Right atrium auricular region (tissue), 2 donors: Measurements from ENCODE around the gene OR4K14. TPM values are rescaled to one million over a fixed set of nuclear protein-coding genes. Genes with fewer than 3 reads are reported as not detected.
"Not testable (repeated sequence)": the region's sequence is repeated elsewhere in the genome, so short reads cannot be mapped to it uniquely, and the experiment has no call there.

ENCODE experiments used
- DNase-seq: peaks from one replicate; pipeline ENCODE4 v3.0.0-alpha.2; 2019; ENCODE audit warnings: low spot score
- H3K27ac ChIP-seq, 2 donors: fragments of 200-600 bp; sonication (generic); 1 replicate in 1 of 2; 2 replicates in 1 of 2; pipeline ENCODE4 v1.5.1; 2016 to 2019
- H3K27me3 ChIP-seq, 2 donors: fragments of 200-600 bp; sonication (generic); one replicate each; pipeline versions ENCODE4 v1.5.1 to v1.6.0; 2017 to 2019
- H3K36me3 ChIP-seq: fragments of 200-600 bp; sonication (generic); one replicate; pipeline ENCODE4 v1.5.1; 2016
- H3K4me1 ChIP-seq, 2 donors: fragments of 200-600 bp; sonication (generic); one replicate each; pipeline versions ENCODE4 v1.5.1 to v1.6.0; 2017 to 2019
- H3K4me3 ChIP-seq, 2 donors: fragments of 200-600 bp; sonication (generic); 1 replicate in 1 of 2; 2 replicates in 1 of 2; pipeline ENCODE4 v1.5.1; 2017 to 2019; ENCODE audit warnings: mild to moderate bottlenecking in 1 of 2, moderate library complexity in 1 of 2
- H3K9me3 ChIP-seq, 2 donors: fragments of 200-600 bp; sonication (generic); one replicate each; pipeline ENCODE4 v1.5.1; 2019
- total RNA-seq, 2 donors: library from RNA; depleted of rRNA; stranded (reverse); fragments of >200 nt; gene quantifications; one replicate each; pipeline ENCODE4 v1.1.0, GENCODE V29; 2016
- TF ChIP-seq, protein P1 (sequence below), 2 donors: fragments of 200-600 bp; sonication (generic); IDR thresholded peaks; one replicate each; pipeline ENCODE4 v1.5.1; 2019; ENCODE audit warnings: antibody characterized with exemption in 2 of 2

Gene OR4K14
- total RNA-seq, 2 donors from 2014 or later: not detected

- no peaks in the 10 kb centered on the region for H3K9me3 ChIP-seq
- no peak for DNase-seq
- H3K4me3 ChIP-seq: no peak overlapping the region
- H3K27me3 ChIP-seq: no peaks in the 10 kb centered on the region
- no peak overlapping the region for H3K27ac ChIP-seq
- TF ChIP-seq, protein P1, sequence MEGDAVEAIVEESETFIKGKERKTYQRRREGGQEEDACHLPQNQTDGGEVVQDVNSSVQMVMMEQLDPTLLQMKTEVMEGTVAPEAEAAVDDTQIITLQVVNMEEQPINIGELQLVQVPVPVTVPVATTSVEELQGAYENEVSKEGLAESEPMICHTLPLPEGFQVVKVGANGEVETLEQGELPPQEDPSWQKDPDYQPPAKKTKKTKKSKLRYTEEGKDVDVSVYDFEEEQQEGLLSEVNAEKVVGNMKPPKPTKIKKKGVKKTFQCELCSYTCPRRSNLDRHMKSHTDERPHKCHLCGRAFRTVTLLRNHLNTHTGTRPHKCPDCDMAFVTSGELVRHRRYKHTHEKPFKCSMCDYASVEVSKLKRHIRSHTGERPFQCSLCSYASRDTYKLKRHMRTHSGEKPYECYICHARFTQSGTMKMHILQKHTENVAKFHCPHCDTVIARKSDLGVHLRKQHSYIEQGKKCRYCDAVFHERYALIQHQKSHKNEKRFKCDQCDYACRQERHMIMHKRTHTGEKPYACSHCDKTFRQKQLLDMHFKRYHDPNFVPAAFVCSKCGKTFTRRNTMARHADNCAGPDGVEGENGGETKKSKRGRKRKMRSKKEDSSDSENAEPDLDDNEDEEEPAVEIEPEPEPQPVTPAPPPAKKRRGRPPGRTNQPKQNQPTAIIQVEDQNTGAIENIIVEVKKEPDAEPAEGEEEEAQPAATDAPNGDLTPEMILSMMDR (IDR thresholded peaks at IDR 0.05): no peak
- no peaks in the 10 kb centered on the region for H3K36me3 ChIP-seq
- no peaks in the 10 kb centered on the region for H3K4me1 ChIP-seq
These were observed 44.3 kb downstream of the OR4K14 start for GRCh38 chr14:19974844-19975243.

DNA sequence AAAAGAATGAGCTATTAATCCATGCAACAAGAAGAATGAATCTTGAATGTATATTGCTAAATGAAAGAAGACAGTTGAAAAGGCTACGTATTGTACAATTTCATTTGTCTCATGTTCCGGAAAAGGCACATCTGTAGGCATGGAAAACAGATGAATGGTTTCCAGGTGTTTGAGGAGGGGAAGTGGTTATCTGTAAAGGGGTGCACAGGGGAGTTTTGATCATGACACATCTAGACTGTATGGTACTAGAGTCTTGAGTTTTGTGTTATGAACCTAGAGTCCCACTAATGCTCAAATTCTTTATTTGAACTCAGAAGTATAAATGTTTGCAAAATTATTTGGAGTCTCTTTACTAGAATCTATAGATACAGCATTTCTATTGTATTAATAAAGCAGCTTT, 49.4 kb downstream of the OR4K14 start:
- not testable (repeated sequence) for H3K4me3 ChIP-seq, H3K9me3 ChIP-seq, H3K27ac ChIP-seq, DNase-seq, H3K36me3 ChIP-seq, H3K4me1 ChIP-seq, H3K27me3 ChIP-seq

Other genes starting within 250 kb of the OR4K14 start
- gene OR4M1, start 245.8 kb downstream of the OR4K14 start, total RNA-seq: not detected
- gene OR4N2, start 215.5 kb downstream of the OR4K14 start, total RNA-seq: not detected
- not detected for gene OR4K2, start 144.2 kb downstream of the OR4K14 start, total RNA-seq
- not detected for gene OR4K5, start 98.7 kb downstream of the OR4K14 start, total RNA-seq
- gene OR4K1, start 88.4 kb downstream of the OR4K14 start, total RNA-seq: not detected
- not detected for gene OR4K15, start 43.7 kb downstream of the OR4K14 start, total RNA-seq
- not detected for gene OR4Q2, start 17.1 kb downstream of the OR4K14 start, total RNA-seq
- not detected for gene OR4K13, start 16.7 kb upstream of the OR4K14 start, total RNA-seq
- gene OR4L1, start 40.7 kb upstream of the OR4K14 start, total RNA-seq: not detected
- not detected for gene OR4K17, start 91.4 kb upstream of the OR4K14 start, total RNA-seq
- not detected for gene OR4N5, start 119.5 kb upstream of the OR4K14 start, total RNA-seq
- not detected for gene OR11G2, start 171.6 kb upstream of the OR4K14 start, total RNA-seq
- gene OR11H6, start 204.4 kb upstream of the OR4K14 start, total RNA-seq: not detected
- gene OR11H7, start 209.7 kb upstream of the OR4K14 start, total RNA-seq: not detected
- not detected for gene OR11H4, start 220.0 kb upstream of the OR4K14 start, total RNA-seq